Neural progenitor cell (in vitro differentiated cells): ENCODE data around the gene B4GALT5.

Source experiments
- EZH2 ChIP-seq: fragments of 200-600 bp; sonication (generic); IDR thresholded peaks from 2 replicates; pipeline ENCODE4 v1.6.1; 2017; ENCODE audit warnings: antibody characterized with exemption, mild to moderate bottlenecking, moderate library complexity
- EZH2phosphoT487 ChIP-seq: fragments of 200-600 bp; sonication (generic); IDR thresholded peaks from 2 replicates; pipeline ENCODE4 v1.6.1; 2017; ENCODE audit warnings: antibody characterized with exemption
- TF ChIP-seq, protein P1 (sequence below): fragments of 200-600 bp; sonication (generic); IDR thresholded peaks from 2 replicates; pipeline ENCODE4 v1.5.1; 2017; ENCODE audit warnings: antibody characterized with exemption, mild to moderate bottlenecking

DNA sequence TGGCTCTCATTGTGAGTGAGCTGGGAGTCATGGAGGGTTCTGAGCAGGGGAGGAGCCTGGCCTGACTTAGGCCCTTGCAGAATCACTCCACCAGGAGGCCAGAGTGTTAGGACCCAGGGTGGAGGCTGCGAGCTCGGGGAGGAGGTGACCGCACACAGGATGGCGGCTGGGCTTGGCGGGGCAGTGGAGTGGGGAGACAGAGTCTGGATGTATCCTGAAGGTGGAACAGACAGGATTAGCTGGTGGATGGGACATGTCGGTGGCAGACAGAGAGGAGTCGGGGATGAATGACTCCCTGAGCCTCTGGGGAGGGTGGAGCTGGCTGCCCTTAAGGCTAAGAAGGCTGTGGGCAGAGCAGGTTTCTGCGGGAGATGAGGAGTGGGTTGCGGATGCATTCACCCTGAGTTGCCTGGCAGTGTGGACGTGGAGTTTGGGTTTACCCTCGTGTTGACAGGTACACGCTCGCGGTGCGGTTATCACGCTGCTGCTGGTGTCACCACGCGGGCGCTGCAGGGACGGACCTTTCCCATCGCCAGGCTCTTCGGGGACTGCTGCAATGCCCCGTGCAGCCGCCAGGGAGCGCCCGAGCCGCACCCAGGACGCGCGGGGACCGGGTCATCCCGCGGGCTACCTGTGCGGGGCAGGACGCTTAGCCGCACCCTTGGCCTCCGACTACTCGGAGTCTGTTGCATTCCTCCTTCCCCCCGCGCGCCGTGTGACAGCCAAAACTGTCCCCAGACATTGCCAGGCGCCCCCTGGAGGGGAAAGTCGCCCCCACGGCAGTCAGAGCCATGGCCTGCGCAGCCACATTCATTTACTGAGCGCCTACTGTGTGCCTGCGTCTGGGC, 102.8 kb downstream of the B4GALT5 start:
- TF ChIP-seq, protein P1, sequence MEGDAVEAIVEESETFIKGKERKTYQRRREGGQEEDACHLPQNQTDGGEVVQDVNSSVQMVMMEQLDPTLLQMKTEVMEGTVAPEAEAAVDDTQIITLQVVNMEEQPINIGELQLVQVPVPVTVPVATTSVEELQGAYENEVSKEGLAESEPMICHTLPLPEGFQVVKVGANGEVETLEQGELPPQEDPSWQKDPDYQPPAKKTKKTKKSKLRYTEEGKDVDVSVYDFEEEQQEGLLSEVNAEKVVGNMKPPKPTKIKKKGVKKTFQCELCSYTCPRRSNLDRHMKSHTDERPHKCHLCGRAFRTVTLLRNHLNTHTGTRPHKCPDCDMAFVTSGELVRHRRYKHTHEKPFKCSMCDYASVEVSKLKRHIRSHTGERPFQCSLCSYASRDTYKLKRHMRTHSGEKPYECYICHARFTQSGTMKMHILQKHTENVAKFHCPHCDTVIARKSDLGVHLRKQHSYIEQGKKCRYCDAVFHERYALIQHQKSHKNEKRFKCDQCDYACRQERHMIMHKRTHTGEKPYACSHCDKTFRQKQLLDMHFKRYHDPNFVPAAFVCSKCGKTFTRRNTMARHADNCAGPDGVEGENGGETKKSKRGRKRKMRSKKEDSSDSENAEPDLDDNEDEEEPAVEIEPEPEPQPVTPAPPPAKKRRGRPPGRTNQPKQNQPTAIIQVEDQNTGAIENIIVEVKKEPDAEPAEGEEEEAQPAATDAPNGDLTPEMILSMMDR: peak; percentile 82
- no peak for TF ChIP-seq EZH2
- no peak for TF ChIP-seq EZH2phosphoT487
